Mesothelial cell of epicardium (in vitro differentiated cells): ENCODE data around the gene UST. TPM values are rescaled to one million over a fixed set of nuclear protein-coding genes. Genes with fewer than 3 reads are reported as not detected.
A peak's percentile ranks its signal among the peaks of the same experiment; 100 is the strongest.

Source experiments
- DNase-seq, 2 experiments: peaks; one replicate each; pipeline ENCODE4 v3.0.0; 2021; ENCODE audit warnings: low spot score in 2 of 2; ENCODE audit not compliant: unreplicated experiment in 2 of 2
- H3K27ac Mint-ChIP-seq: 2 replicates; pipeline ENCODE4 v1.8.0; 2021; ENCODE audit warnings: mixed read lengths
- H3K27me3 Mint-ChIP-seq: 2 replicates; pipeline ENCODE4 v1.8.0; 2021; ENCODE audit warnings: low read depth, mixed read lengths
- H3K36me3 Mint-ChIP-seq: 2 replicates; pipeline ENCODE4 v1.8.0; 2021; ENCODE audit warnings: mixed read lengths
- H3K4me1 Mint-ChIP-seq: 2 replicates; pipeline ENCODE4 v1.8.0; 2021; ENCODE audit warnings: mixed read lengths
- H3K4me3 Mint-ChIP-seq: 2 replicates; pipeline ENCODE4 v1.8.0; 2021; ENCODE audit warnings: mild to moderate bottlenecking, moderate library complexity, mixed read lengths
- H3K9me3 Mint-ChIP-seq: 2 replicates; pipeline ENCODE4 v1.8.0; 2021; ENCODE audit warnings: mixed read lengths
- CTCF ChIP-seq: fragments of 200-600 bp; sonication (generic); IDR thresholded peaks from one replicate; pipeline ENCODE4 v1.5.0; 2021; ENCODE audit warnings: antibody characterized with exemption; ENCODE audit not compliant: unreplicated experiment
- total RNA-seq: library from RNA; stranded (reverse); gene quantifications from 3 replicates; pipeline ENCODE4 v1.2.1, GENCODE V29; 2021

The UST gene
- total RNA-seq, 1 donor from 2014 or later, result 6.6 TPM

GRCh38 chr6:149065121-149065520 lies 318.3 kb downstream of the UST start:
- peaks cover 3% of the 10 kb centered on the region for H3K9me3 Mint-ChIP-seq
- H3K4me1 Mint-ChIP-seq, result peaks cover 34% of the 10 kb centered on the region
- no peaks in the 10 kb centered on the region for H3K36me3 Mint-ChIP-seq
- TF ChIP-seq CTCF, result no peak
- DNase-seq, result no peak
- no peak overlapping the region for H3K27ac Mint-ChIP-seq
- no peak overlapping the region for H3K4me3 Mint-ChIP-seq
- H3K27me3 Mint-ChIP-seq, result no peaks in the 10 kb centered on the region

GRCh38 chr6:149065658-149066556 lies 319.1 kb downstream of the UST start:
- no peak for DNase-seq
- H3K9me3 Mint-ChIP-seq, result peaks cover 3% of the 10 kb centered on the region
- TF ChIP-seq CTCF, result no peak
- no peaks in the 10 kb centered on the region for H3K27me3 Mint-ChIP-seq
- H3K4me3 Mint-ChIP-seq, result no peak overlapping the region
- H3K36me3 Mint-ChIP-seq, result no peaks in the 10 kb centered on the region
- H3K27ac Mint-ChIP-seq, result peak overlapping the region; percentile 4
- H3K4me1 Mint-ChIP-seq, result peaks cover 27% of the 10 kb centered on the region

GRCh38 chr6:149071997-149072396 lies 325.2 kb downstream of the UST start:
- no peaks in the 10 kb centered on the region for H3K27me3 Mint-ChIP-seq
- H3K36me3 Mint-ChIP-seq, result peaks cover 2% of the 10 kb centered on the region
- peaks cover 8% of the 10 kb centered on the region for H3K9me3 Mint-ChIP-seq
- H3K4me1 Mint-ChIP-seq, result peaks cover 15% of the 10 kb centered on the region
- no peak overlapping the region for H3K27ac Mint-ChIP-seq
- no peak for TF ChIP-seq CTCF
- no peak overlapping the region for H3K4me3 Mint-ChIP-seq
- no peak for DNase-seq

GRCh38 chr6:149074832-149075258 lies 328.0 kb downstream of the UST start:
- Mint-ChIP-seq H3K4me1 (peaks cover 23% of the 10 kb centered on the region), H3K9me3 (peaks cover 5% of the 10 kb centered on the region), H3K27me3 (no peaks in the 10 kb centered on the region), H3K4me3 (no peak overlapping the region), H3K36me3 (peaks cover 2% of the 10 kb centered on the region), H3K27ac (no peak overlapping the region)
- no peak for DNase-seq
- no peak for TF ChIP-seq CTCF

GRCh38 chr6:149075616-149076354 lies 329.0 kb downstream of the UST start:
- peaks cover 5% of the 10 kb centered on the region for H3K9me3 Mint-ChIP-seq
- no peaks in the 10 kb centered on the region for H3K27me3 Mint-ChIP-seq
- no peak overlapping the region for H3K4me3 Mint-ChIP-seq
- no peak for DNase-seq
- no peak for TF ChIP-seq CTCF
- H3K36me3 Mint-ChIP-seq, result peaks cover 2% of the 10 kb centered on the region
- peaks cover 32% of the 10 kb centered on the region for H3K4me1 Mint-ChIP-seq
- peak overlapping the region; percentile 60 for H3K27ac Mint-ChIP-seq
